GM20431 (cell line): ENCODE data around the gene FMN2.

ENCODE experiments used
- in situ Hi-C: fragments of 300-500 bp; cut with MseI, MboI; formaldehyde crosslinking; loops from one replicate; pipeline ENCODE4 v1.15.0; 2020; ENCODE audit warnings: low sequenced_read_pairs; ENCODE audit not compliant: unreplicated experiment

Gene FMN2

DNA sequence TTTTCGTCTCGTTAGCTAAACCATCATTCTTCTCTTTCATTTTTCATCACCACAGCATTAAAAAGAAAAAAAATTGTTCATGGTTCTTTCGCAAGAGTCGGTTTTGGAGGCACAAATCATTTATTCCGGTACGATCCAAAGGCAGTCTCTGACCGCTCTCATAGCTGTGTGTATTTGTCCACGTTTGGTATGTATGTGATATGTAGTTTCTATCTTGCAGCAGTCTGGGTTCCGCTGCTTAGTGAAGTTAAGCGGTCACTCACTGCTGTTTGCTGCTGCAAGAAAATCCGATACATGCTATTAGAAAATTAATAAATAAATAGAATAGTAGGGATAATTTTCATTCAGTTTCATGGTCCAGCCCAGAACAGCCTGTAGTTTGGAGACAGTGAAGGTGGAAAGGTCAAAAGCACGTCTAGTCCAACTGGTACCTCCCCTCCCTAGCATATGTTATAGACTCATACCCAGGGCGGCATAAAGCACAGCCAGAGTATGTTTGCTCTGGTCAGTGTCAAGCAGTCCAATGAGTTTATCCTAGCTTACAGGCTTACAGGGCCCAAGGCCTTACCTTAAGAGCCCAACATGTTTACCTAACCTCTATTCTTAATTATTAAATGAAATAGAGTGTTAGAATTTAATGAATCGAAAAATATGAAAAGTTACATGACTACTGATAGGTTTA, 2.5 kb downstream of the FMN2 start:
- in situ Hi-C loops: no loop called here

DNA sequence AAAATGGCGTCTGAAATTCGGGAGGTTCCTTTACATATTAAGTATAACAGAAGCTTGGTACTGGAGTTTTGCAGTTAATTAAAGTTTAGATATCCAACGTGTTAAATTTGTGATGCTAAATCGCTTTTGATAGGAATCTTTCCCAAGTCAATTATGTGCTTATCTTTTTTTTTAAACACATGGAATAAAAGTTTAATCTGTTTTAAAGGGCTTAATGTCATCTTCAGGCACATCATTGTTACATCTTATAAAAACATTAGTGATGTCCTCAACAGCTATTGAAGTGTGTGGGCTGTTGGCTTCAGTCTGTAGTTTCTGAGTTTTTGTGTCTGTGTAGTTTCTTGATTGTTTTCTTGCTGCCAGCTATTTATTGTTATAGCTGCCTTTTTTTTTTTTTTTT, 5.3 kb downstream of the FMN2 start:
- in situ Hi-C loops: no loop called here

DNA sequence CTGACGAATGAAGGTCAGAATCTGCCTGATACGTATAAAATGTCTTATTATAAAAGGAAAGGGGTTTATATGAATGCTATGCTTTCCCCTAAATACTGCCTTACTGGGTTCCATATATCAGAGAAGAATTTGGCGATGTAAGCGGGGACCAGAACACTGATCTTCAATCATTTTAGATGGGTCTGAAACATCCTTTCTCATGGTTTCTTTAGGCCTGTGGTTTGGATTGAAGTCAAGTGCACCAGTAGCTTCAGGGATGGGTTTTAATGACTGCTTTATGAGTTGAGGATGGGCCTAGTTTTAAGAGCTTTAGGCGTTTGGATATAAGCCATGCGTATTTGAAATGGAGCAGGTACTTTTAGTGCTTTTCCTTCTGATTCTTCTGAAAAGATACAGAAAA, 6.9 kb downstream of the FMN2 start:
- in situ Hi-C loops: no loop called here

DNA sequence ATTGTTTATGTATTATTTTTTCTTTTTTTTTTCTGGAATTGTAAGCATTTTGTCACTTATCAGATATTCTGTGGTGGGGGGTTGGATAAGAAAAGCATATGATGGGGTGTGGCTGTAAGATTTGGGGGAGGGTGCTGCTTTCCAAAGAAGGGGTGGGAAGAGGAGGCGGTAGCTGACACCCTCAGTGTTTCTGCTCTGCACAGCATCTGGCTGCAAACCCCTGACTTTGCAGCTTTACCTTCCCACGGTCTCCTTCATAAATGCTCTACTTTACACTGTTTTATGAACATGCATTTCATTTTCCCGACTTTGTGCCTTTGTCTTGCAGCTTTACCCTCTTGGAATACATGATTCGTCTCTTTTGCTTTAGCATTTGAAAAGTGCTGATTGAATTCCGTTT, 7.6 kb downstream of the FMN2 start:
- in situ Hi-C loops: no loop called here

DNA sequence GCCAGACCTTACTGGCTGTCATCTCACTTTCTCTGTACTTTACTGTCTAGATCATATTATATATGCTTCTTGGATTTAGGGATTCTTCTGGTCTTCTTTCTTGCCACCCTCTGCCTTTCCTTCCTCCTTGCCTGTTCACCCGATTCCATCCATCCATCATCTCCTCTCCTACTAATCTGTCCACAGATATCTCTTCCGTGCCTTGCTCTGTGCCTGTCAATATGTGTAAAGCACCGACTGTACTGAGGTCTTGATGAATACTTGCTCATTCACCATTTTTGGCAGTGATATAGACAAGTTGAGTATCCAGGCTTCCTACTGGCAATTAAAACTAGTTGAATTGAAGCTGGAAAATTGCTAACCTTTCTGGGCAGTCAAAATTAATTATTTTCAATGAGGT, 8.1 kb downstream of the FMN2 start:
- in situ Hi-C loops: no loop called here

DNA sequence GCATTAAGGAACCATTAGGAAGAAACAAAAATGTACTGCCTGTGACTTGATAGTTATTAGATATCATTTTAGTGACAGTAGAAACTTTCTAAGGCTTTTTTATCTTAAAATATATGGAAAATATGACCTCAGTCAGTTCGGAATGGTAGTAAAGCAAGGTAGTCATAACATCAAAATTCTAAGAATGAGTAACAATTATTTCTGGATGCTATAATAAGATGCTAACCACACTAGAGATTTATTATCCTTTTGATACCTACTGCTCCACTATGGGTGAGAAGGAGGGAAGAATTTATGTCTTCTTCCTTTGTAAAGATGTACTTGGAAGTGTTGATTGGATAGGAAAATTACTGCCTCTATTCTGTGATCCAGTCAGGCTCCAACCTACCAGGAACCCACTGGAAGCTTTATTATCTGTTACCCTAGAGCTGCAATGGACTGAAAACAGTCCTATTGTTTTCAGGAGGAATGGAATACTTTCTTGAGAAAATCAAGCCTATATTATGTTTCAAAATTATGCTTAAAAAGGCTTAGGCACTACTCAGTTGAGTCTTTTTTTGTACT, 8.8 kb downstream of the FMN2 start:
- in situ Hi-C loops: no loop called here

DNA sequence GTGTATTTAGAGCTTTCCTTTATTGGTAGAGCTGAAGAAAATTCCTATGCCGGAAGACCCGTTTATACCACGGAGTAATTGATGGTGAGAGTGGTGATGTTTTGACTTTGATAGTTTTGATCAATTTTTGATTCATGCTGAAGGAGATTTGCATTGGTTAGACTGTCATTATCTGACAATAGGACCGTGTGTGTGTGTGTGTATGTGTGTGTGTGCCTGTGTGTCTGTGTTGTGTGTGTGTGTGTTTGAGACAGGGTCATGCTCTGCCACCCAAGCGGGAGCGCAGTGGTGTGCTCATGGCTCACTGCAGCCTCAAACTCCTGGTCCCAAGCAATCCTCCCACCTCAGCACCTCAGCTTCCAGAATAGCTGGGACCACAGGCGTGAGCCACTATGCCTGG, 9.6 kb downstream of the FMN2 start:
- in situ Hi-C loops: no loop called here

DNA sequence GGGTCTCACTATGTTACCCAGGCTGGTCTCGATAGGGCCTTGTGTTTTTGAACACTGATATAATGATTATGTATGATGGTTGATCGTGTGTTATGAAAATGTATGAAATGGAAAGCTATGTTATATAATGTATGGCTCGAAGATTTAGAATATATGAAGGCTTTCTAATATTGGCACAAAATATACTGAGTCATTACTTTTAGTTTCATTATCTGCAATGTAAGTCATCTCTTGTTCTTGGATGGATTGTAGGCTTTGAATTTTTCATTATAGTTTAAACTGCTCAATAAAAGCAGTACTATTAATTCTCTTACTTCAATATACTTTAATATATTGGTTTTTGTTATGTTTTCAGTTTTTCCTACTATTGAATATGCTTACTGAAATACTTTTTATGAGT, 10.1 kb downstream of the FMN2 start:
- in situ Hi-C loops: no loop called here

DNA sequence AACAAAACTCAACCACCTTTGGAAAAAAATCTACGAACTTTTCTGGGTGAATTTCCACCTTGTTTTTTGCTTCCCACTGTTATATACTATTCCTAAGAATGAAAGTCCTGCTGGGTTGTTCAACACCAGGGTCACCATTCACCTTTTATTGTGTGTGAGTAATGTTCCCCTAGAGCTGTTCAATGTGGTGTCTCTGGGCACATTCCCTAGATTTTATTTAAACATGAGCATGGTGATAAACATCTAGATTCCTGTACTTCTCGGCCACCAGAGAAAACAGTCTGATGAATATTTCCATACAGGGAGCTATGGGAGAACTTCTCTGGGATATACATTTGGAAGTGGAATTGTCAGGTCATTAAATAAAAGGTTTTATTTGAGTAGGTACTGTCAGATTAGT, 13.0 kb downstream of the FMN2 start:
- in situ Hi-C loops: no loop called here

DNA sequence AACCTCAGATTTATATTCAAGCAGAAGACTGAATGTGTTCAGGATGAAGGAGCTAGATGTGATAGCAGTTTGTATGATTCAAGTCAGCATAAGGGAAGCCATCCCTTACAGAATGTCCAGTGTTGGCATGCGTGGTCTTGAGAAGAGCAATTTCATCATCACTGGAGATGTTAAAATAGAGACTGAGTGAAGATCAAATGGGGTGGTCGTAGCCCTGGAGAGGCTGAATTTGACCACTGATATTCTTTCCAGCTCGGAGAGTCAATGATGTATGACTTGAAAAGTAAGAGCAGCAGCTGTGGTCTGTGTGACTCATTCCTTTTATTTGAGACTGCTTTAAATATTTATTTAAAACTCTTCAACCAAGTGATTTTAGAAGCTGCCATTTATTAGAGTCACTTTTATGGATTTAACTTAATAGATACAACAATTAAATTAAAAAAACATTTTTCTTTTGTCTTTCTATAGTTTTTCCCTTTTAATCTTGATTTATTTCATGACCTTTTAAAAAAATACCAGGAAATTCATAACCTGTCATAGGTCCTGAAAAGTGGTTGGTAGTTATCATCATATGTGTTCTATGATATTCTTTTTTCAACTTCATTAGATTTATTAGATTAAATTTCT, 15.5 kb downstream of the FMN2 start:
- in situ Hi-C loops: no loop called here

DNA sequence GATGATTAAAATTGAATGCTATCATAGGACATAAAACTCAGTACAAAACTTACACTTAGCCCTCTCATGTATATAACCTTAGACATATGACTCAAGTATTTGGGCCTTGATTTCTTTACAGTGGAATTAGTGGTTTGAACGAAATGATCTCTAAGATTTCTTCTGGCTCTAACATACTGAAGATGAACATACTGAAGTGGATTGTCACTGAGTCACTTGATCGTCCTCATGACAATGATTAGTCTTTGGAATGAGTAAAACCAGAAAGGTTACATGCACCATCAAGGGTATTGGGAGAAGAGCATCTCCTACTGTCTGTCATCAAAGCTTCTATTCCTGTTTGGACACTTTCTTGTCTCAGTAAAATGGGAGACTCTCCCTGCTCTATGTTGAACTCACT, 17.4 kb downstream of the FMN2 start:
- in situ Hi-C loops: no loop called here

DNA sequence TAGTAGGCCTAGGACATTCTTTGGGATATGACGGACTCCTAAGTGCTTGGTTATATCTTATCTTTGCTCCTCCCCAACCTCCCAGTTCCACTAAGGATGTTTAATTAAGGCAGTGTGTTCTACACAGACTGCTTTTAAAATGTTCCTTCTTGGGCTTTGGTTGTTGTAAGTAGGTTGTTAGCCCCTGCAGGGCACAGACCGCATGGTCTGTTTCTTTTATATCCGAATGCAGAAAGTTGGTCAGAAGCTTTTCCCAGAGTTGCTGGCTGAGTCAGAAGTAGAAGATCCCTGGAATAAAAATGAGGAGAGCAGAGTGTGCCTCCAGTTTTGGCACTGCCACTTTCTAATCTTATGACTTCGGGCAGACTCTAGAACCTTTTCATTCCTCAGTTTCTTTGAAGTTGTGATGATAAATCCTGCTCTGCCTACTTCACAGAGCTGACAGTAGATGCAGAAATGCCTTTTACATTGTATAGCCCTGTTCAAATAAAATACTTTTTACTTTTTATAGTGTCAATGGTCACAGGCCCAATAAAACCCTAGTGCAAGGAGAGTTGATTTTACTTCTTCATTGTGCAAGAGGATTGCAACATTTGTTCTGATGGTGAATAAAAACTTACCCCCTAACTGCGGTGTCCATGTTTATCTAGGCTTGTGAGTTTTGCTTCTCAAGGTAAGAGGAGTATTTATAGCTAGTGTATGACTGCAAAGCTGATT, 18.4 kb downstream of the FMN2 start:
- in situ Hi-C loops: no loop called here

DNA sequence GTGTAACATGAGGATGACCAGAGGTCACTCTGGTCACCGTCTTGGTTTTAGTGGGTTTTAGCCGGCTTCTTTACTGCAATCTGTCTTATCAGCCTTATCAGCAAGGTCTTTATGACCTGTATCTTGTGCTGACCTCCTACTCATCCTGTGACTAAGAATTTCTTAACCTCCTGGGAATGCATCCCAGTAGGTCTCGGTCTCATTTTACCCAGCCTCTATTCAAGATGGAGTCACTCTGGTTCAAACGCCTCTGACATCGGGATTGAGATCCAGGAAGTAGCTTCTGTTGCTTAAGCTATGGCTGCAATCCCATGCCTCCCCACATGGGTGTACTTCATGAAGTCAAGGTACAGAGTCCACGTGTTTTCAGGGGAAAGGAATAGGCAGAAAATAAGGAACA, 19.9 kb downstream of the FMN2 start:
- in situ Hi-C loops: no loop called here

DNA sequence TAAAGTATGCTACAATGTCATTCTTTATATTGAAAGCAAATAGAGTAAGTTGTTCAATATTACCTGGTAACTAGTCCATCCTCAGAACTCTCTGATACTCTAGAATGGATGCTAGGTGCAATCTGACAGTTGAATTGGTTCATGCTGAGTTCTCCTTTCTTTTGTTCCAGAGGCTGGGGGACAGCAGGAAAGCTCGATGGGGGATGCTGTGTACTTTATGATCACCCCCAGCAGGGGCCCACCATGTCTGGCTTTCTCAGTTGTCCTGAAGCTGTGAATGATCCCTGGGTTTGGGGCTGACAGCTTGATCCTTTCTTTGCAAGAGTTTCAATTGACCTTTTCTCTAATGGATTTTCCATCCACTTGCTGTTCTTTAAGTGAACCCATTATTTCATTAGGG, 22.5 kb downstream of the FMN2 start:
- in situ Hi-C loops: no loop called here

DNA sequence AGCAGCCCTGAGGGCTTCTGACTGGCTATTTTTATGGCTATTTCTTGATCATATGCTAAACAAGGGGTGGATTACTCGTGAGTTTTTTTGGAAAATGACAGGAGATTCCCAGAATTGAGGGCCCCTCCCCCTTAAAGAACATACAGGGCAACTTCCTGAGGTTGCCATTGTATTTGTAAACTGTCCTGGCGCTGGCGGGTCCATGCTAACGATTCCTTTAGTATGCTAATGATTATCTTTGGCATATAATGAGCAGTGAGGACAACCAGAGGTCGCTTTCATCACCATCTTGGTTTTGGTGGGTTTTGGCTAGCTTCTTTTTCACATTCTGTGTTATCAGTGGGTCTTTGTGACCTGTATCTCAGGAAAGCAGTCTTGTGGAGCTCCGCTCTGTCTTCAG, 24.1 kb downstream of the FMN2 start:
- in situ Hi-C loops: no loop called here

DNA sequence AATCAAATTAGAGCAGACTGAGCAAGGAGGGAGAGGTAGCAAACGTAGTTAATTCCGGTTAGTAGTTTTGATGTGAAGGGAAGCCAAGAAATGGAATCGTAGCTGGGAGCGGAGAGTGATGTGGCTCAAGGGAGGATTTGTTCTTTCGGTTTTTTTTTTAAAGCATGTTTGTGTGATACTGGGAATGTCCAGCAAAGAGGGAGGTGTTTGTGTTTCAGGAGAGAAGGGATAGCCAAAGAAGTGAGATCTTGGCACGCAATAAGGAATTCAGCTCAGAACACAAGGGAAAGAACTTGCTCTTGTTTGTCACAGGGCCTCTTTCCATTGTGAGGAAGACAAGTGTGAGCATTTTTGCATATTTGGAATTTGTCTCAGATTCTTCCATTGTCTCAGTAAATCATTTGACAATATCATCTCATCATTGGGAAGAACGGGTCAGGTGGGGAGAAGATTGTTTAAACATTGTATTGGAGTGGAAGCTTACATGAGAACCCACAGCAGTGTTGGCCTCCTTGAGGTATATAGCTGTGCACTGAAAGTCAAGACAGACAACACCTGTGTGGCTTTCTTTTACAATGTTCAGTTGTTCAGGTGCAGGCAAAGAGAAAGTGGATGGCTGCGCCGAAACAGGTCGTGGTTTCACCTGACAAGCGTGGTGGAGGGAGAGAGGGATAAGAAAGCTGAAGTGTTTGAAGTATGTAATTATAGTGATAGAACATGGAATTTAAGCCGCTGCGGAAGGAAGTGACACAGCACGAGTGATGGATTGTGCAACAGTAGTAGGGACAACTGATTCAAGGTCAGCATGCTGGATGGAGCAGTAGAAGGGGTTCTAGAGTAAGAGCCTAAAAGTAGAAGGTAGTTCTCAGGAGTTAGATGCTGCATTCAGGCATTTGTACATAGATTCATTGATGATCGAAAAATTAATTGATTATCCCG, 25.4 kb downstream of the FMN2 start:
- in situ Hi-C loops: no loop called here

DNA sequence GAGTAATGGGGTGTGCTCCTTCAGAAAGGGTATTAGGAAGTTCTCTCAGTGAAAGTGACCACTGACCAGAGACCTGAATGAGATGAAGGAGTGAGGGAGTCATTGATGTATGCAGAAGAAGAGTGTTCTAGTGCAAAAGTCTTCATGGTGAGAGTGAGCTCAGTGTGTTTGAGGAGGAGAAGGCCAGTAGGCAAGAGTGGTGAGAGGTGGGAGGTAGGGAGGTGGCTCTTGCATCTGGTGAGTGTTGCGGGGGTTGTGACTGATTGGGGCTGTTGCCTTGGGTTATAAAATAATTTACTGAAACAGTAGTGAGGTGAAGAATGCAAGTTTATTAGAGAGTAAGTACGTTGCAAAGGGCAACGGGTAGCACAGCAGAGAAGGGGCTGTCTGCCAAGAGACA, 26.2 kb downstream of the FMN2 start:
- in situ Hi-C loops: no loop called here

DNA sequence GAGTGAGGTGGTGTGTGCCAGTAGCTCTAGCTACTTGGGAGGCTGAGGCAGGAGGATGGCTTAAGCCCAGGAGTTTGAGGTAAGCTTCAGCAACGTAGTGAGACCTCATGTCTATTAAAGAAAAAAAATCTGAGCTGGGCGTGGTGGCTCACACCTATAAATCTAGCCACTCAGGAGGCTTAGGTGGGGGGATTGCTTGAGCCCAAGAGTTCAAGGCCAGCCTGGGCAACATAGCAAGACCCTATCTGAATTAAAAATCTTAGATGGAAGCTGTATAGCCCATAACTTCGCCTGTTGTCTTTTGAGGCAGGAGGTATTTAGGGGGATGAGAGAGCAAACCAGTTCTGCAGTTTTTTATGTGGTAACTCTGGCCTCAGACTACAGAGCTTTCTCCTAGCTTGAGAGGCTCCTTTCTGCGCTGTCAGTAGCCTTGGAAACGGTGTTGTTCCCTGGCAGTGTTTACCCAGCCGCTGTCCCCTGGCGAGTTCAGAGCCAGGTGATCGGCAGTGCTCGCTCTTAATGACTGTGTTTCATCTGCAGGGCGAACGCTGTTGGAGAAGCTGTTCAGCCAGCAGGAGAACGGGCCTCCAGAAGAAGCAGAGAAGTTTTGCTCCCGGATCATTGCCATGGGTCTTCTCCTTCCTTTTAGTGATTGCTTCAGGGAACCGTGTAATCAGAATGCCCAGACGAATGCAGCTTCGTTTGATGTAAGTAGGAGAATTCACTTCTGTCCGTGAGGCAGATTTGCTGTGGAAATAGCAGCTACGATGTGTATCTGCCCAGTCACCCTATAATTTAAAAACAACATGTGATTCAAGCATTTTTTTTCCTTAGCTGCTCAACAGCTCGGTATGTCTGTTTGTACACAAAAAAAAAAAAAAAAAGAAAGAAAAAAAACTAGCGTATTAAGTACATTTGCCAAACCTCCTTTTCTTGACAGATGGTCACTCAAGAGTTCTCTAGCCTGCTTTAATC, 31.2 kb downstream of the FMN2 start:
- in situ Hi-C loops: no loop called here

DNA sequence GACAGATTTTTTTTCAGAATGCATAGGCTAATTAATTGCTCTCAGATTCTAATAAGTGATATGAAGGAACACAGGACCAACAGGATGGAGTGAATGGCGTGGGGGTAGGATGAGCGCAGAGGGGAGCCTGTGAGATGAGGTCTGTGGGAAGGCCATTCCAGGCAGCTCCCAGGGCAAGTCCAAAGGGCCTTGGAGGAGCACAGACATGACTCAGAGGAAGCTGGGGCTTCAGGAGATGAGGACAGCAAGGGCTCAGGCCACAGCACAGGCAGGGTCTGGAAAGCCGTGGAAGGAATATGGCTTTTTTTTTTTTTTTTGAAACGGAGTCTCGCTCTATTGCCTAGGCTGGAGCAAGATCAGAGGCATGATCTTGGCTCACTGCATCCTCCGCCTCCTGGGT, 35.1 kb downstream of the FMN2 start:
- in situ Hi-C loops: no loop called here
